Measurements from ENCODE around the gene KCNH2.

Gene KCNH2

GRCh38 chr7:150950496-150951180 lies 27.5 kb downstream of the KCNH2 start:
- TF ChIP-seq POLR2AphosphoS5 (IDR thresholded peaks at IDR 0.05; ENCODE audit: low read depth, low read length), result no peak
- no peak for TF ChIP-seq SIN3A (IDR thresholded peaks at IDR 0.05; ENCODE audit: borderline replicate concordance, insufficient read depth, low read length)
- no peak for TF ChIP-seq FOXP2 (optimal IDR thresholded peaks at IDR 0.05; ENCODE audit: borderline replicate concordance, extremely low read depth, extremely low read length, insufficient read depth)
- TF ChIP-seq, protein P1, sequence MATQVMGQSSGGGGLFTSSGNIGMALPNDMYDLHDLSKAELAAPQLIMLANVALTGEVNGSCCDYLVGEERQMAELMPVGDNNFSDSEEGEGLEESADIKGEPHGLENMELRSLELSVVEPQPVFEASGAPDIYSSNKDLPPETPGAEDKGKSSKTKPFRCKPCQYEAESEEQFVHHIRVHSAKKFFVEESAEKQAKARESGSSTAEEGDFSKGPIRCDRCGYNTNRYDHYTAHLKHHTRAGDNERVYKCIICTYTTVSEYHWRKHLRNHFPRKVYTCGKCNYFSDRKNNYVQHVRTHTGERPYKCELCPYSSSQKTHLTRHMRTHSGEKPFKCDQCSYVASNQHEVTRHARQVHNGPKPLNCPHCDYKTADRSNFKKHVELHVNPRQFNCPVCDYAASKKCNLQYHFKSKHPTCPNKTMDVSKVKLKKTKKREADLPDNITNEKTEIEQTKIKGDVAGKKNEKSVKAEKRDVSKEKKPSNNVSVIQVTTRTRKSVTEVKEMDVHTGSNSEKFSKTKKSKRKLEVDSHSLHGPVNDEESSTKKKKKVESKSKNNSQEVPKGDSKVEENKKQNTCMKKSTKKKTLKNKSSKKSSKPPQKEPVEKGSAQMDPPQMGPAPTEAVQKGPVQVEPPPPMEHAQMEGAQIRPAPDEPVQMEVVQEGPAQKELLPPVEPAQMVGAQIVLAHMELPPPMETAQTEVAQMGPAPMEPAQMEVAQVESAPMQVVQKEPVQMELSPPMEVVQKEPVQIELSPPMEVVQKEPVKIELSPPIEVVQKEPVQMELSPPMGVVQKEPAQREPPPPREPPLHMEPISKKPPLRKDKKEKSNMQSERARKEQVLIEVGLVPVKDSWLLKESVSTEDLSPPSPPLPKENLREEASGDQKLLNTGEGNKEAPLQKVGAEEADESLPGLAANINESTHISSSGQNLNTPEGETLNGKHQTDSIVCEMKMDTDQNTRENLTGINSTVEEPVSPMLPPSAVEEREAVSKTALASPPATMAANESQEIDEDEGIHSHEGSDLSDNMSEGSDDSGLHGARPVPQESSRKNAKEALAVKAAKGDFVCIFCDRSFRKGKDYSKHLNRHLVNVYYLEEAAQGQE (IDR thresholded peaks at IDR 0.05; ENCODE audit: insufficient read depth in 1 of 2, low read depth in 2 of 2, low read length in 2 of 2), result no peak
- TF ChIP-seq TAF1 (IDR thresholded peaks at IDR 0.05; ENCODE audit: borderline replicate concordance, insufficient read depth, low read length), result no peak

GRCh38 chr7:150949971-150950491 lies 28.1 kb downstream of the KCNH2 start:
- TF ChIP-seq FOXP2 (optimal IDR thresholded peaks at IDR 0.05; ENCODE audit: borderline replicate concordance, extremely low read depth, extremely low read length, insufficient read depth), result no peak
- TF ChIP-seq SIN3A (IDR thresholded peaks at IDR 0.05; ENCODE audit: borderline replicate concordance, insufficient read depth, low read length), result no peak
- TF ChIP-seq, protein P1 (IDR thresholded peaks at IDR 0.05; ENCODE audit: insufficient read depth in 1 of 2, low read depth in 2 of 2, low read length in 2 of 2), result no peak
- no peak for TF ChIP-seq TAF1 (IDR thresholded peaks at IDR 0.05; ENCODE audit: borderline replicate concordance, insufficient read depth, low read length)
- no peak for TF ChIP-seq POLR2AphosphoS5 (IDR thresholded peaks at IDR 0.05; ENCODE audit: low read depth, low read length)

GRCh38 chr7:150949564-150949963 lies 28.6 kb downstream of the KCNH2 start:
- peak; percentile 76 for TF ChIP-seq FOXP2 (optimal IDR thresholded peaks at IDR 0.05; ENCODE audit: borderline replicate concordance, extremely low read depth, extremely low read length, insufficient read depth)
- TF ChIP-seq, protein P1 (IDR thresholded peaks at IDR 0.05; ENCODE audit: insufficient read depth in 1 of 2, low read depth in 2 of 2, low read length in 2 of 2), result no peak
- TF ChIP-seq TAF1 (IDR thresholded peaks at IDR 0.05; ENCODE audit: borderline replicate concordance, insufficient read depth, low read length), result no peak

GRCh38 chr7:150948791-150949251 lies 29.3 kb downstream of the KCNH2 start:
- TF ChIP-seq SIN3A (IDR thresholded peaks at IDR 0.05; ENCODE audit: borderline replicate concordance, insufficient read depth, low read length) (no peak), POLR2AphosphoS5 (IDR thresholded peaks at IDR 0.05; ENCODE audit: low read depth, low read length) (no peak), FOXP2 (optimal IDR thresholded peaks at IDR 0.05; ENCODE audit: borderline replicate concordance, extremely low read depth, extremely low read length, insufficient read depth) (no peak), TAF1 (IDR thresholded peaks at IDR 0.05; ENCODE audit: borderline replicate concordance, insufficient read depth, low read length) (no peak)
- TF ChIP-seq, protein P1 (IDR thresholded peaks at IDR 0.05; ENCODE audit: insufficient read depth in 1 of 2, low read depth in 2 of 2, low read length in 2 of 2), result no peak
